ENCODE measurements around the gene ACSL3. TPM values are rescaled to one million over a fixed set of nuclear protein-coding genes. Genes with fewer than 3 reads are reported as not detected.

ACSL3 gene
- total and polyA plus RNA-seq, 7 donors = 7.9 to 75.7 (median 48.2) TPM

GRCh38 chr2:222848862-222849261 is 12.0 kb upstream of the ACSL3 start:
- no peaks in the 10 kb centered on the region for H3K4me1 ChIP-seq
- H3K9me3 ChIP-seq = no peaks in the 10 kb centered on the region
- intact Hi-C loops (cut with DNase I) = no loop called here
- no peak overlapping the region for H3K4me3 ChIP-seq
- no peak for TF ChIP-seq CTCF (IDR thresholded peaks at IDR 0.05)
- no peak for TF ChIP-seq POLR2AphosphoS5 (IDR thresholded peaks at IDR 0.05)
- TF ChIP-seq POLR2A (IDR thresholded peaks at IDR 0.05) = no peak
- no peak for TF ChIP-seq EP300 (IDR thresholded peaks at IDR 0.05)
- no peak for DNase-seq
- H3K27ac ChIP-seq = no peak overlapping the region
- WGBS, 2 donors = 89 to 91% methylated on average over 9 of the region's 9 CpGs
- H3K27me3 ChIP-seq = no peaks in the 10 kb centered on the region
- no peaks in the 10 kb centered on the region for H3K36me3 ChIP-seq

- no peaks in the 10 kb centered on the region for H3K4me1 ChIP-seq
- intact Hi-C loops (cut with DNase I) = no loop called here
- DNase-seq = no peak
- H3K9me3 ChIP-seq = no peaks in the 10 kb centered on the region
- no peak for TF ChIP-seq CTCF (IDR thresholded peaks at IDR 0.05)
- no peak for TF ChIP-seq POLR2A (IDR thresholded peaks at IDR 0.05)
- no peak for TF ChIP-seq EP300 (IDR thresholded peaks at IDR 0.05)
- no peak for TF ChIP-seq POLR2AphosphoS5 (IDR thresholded peaks at IDR 0.05)
- no peaks in the 10 kb centered on the region for H3K27me3 ChIP-seq
- H3K4me3 ChIP-seq = no peak overlapping the region
- WGBS, 2 donors = 85 to 90% methylated on average over 3 of the region's 3 CpGs
- H3K27ac ChIP-seq = no peak overlapping the region
- no peaks in the 10 kb centered on the region for H3K36me3 ChIP-seq
Observed at GRCh38 chr2:222851956-222852617, 8.7 kb upstream of the ACSL3 start.

GRCh38 chr2:222854773-222855700 is 5.8 kb upstream of the ACSL3 start:
- no peak for DNase-seq
- intact Hi-C loops (cut with DNase I) = no loop called here
- Histone ChIP-seq H3K36me3 (no peaks in the 10 kb centered on the region), H3K9me3 (no peaks in the 10 kb centered on the region), H3K4me1 (peaks cover 0 to 6% (median 5%) of the 10 kb centered on the region in 4 donors), H3K4me3 (no peak overlapping the region), H3K27me3 (no peaks in the 10 kb centered on the region), H3K27ac (no peak overlapping the region)
- 96 to 97% methylated on average over 11 of the region's 11 CpGs for WGBS, 2 donors
- no peak for TF ChIP-seq EP300 (IDR thresholded peaks at IDR 0.05)
- no peak for TF ChIP-seq POLR2AphosphoS5 (IDR thresholded peaks at IDR 0.05)
- no peak for TF ChIP-seq POLR2A (IDR thresholded peaks at IDR 0.05)
- TF ChIP-seq CTCF (IDR thresholded peaks at IDR 0.05) = no peak

- Histone ChIP-seq H3K36me3 (no peaks in the 10 kb centered on the region), H3K4me3 (peak overlapping the region; percentile 66 to 95 (median 76)), H3K27ac (peak overlapping the region; percentile 89 to 98 (median 97)), H3K27me3 (no peaks in the 10 kb centered on the region), H3K4me1 (peaks cover 0 to 44% (median 40%) of the 10 kb centered on the region in 4 donors), H3K9me3 (no peaks in the 10 kb centered on the region)
- intact Hi-C loops (cut with DNase I) = loop anchor here (2.0 to 5.0 kb wide), 4 partner anchors 42 to 203 kb away; partner anchors contain the start of gene FARSB
- 10 to 29% methylated on average over 10 of the region's 10 CpGs for WGBS, 2 donors
- peak; percentile 84 for DNase-seq
- TF ChIP-seq POLR2AphosphoS5 (IDR thresholded peaks at IDR 0.05) (peak in 2 of 4 donors; percentile 22 to 25), CTCF (IDR thresholded peaks at IDR 0.05) (no peak), EP300 (IDR thresholded peaks at IDR 0.05) (no peak), POLR2A (IDR thresholded peaks at IDR 0.05) (no peak)
Observed at GRCh38 chr2:222859786-222860612, 837 bp upstream of the ACSL3 start.

Data from sigmoid colon (tissue), 7 donors.